GM10266 (cell line): ENCODE data around the gene PIP4K2B.

Experiments used
- DNase-seq: peaks from one replicate; pipeline ENCODE4 v3.0.0; 2012; ENCODE audit errors: extremely low spot score
- TF ChIP-seq, protein P1 (sequence below): IDR thresholded peaks from 2 replicates; pipeline ENCODE4 v1.5.1; 2012; ENCODE audit warnings: mild to moderate bottlenecking, low read depth; ENCODE audit not compliant: control insufficient read depth, insufficient read depth; ENCODE audit errors: missing control alignments

PIP4K2B gene

GRCh38 chr17:38747463-38748148 is 51.8 kb downstream of the PIP4K2B start:
- TF ChIP-seq, protein P1, sequence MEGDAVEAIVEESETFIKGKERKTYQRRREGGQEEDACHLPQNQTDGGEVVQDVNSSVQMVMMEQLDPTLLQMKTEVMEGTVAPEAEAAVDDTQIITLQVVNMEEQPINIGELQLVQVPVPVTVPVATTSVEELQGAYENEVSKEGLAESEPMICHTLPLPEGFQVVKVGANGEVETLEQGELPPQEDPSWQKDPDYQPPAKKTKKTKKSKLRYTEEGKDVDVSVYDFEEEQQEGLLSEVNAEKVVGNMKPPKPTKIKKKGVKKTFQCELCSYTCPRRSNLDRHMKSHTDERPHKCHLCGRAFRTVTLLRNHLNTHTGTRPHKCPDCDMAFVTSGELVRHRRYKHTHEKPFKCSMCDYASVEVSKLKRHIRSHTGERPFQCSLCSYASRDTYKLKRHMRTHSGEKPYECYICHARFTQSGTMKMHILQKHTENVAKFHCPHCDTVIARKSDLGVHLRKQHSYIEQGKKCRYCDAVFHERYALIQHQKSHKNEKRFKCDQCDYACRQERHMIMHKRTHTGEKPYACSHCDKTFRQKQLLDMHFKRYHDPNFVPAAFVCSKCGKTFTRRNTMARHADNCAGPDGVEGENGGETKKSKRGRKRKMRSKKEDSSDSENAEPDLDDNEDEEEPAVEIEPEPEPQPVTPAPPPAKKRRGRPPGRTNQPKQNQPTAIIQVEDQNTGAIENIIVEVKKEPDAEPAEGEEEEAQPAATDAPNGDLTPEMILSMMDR, result peak; percentile 40
- peak; percentile 70 for DNase-seq

DNA sequence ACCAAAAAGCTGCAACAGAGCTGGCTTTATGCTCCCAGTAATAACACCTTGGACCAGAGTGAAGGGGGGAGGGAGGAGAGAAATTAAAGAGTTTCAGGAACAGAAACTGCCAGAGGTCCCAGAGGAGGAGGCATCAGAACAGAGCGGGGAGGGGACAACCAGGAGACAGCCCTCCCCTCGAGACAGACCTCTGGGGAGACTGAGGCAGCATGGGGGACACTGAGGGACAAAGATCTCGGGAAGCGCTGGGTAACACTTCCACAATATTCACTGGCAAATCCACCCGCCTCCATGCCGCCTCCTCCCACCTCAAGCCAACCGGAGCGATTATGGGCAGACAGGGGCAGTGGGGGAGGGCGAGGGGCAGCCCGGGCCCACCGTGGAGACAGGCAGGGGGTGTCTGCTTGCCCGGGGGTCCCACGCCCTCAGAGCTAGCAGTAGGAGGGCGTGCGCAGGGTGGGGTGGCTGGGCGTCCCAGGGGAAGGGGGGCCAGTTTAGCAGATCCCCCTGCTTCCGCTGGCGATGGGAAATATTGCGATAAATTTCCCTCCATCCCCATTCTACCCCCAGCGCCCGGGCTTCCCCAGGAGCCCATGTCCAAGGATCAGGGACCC is 52.4 kb downstream of the PIP4K2B start:
- TF ChIP-seq, protein P1, result no peak
- no peak for DNase-seq

DNA sequence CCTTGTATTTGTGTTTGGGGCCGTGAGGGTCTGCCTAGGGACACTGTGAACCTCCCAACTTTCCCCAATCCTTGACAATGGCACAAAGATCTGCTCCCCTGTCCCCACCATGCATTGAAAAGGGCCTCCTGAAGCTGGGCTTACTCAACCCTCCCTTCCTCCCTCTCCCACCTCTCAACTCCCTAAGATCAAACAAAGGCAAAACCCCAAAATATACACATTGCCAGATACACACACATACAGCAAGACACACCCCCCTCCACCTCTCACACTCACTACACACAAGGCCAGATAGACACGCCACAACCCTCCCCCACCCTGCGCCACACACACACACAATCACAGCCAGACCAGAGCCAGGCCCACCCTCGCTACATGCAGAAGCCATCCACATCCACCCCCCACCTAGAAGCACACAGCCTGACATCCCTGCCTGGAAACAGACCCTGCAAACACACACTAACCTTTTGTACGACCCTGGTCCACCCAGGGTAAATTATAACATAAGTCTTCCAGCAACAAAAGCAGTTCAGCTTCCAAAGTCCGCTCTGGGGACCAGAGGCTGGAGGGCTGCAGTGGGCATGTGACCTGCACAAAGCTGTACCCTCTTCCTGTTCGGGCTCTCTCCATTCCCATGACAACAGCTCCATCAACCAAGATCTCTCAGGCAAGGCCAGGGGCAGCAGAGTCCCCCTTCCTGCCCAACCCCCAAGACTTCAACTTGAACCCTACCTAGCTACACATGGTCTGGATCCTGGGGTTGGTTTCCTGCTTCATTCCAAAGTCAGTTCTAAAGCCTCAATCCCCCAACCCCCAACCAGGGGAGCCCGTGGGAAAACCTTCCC is 53.1 kb downstream of the PIP4K2B start:
- TF ChIP-seq, protein P1, result no peak
- DNase-seq, result no peak

DNA sequence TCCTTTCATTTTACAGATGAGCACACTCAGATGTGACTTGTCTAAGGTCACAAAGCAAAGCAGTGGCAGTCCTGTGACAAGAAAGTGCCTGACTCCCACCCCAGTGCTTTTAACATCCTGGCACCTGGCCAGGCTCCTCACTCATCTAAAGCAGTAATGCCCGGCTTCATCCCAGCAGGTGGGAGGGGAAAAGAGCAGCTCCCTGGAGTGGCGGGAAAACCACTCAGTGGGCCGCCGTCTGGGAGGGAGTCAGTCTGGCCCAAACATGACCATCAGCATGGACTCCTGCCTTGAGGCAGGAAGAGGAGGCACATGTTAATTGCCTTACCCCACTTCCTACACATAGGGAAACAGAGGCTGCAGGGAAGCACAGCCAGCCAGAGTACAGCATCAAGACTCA is 53.8 kb downstream of the PIP4K2B start:
- DNase-seq, result no peak
- TF ChIP-seq, protein P1, result no peak

GRCh38 chr17:38743556-38744171 is 55.7 kb downstream of the PIP4K2B start:
- no peak for DNase-seq
- TF ChIP-seq, protein P1, result no peak

GRCh38 chr17:38742411-38743308 is 56.7 kb downstream of the PIP4K2B start:
- peak; percentile 16 for DNase-seq

More at GRCh38 chr17:38742411-38743308, 56.7 kb downstream of the PIP4K2B start:
- TF ChIP-seq, protein P1, result no peak
